H9 (cell line): ENCODE results near the gene DHCR24. TPM values are rescaled to one million over a fixed set of nuclear protein-coding genes. Genes with fewer than 3 reads are reported as not detected.
A peak's percentile ranks its signal among the peaks of the same experiment; 100 is the strongest.

Experiments used
- DNase-seq: peaks from one replicate; pipeline ENCODE4 v3.0.0-alpha.2; 2017
- H2AFZ ChIP-seq: one replicate; pipeline ENCODE4 v1.6.1; 2013; ENCODE audit warnings: mild to moderate bottlenecking, low read length, control low read depth, moderate library complexity
- H2AK5ac ChIP-seq: 2 replicates; pipeline ENCODE4 v1.6.1; 2013; ENCODE audit warnings: low read length, control low read depth, mixed read lengths; ENCODE audit not compliant: insufficient read length
- H2BK120ac ChIP-seq: one replicate; pipeline ENCODE4 v1.6.1; 2013; ENCODE audit warnings: low read depth, mild to moderate bottlenecking, low read length, control low read depth, inconsistent platforms; ENCODE audit not compliant: poor library complexity, severe bottlenecking
- H2BK12ac ChIP-seq: 2 replicates; pipeline ENCODE4 v1.6.1; 2013; ENCODE audit warnings: low read length, control low read depth, mixed read lengths, low read depth; ENCODE audit not compliant: insufficient read length
- H2BK15ac ChIP-seq: 2 replicates; pipeline ENCODE4 v1.6.1; 2013; ENCODE audit warnings: low read depth, low read length, control low read depth
- H2BK20ac ChIP-seq: one replicate; pipeline ENCODE4 v1.6.1; 2013; ENCODE audit warnings: low read depth, mild to moderate bottlenecking, low read length, control low read depth, inconsistent platforms; ENCODE audit not compliant: poor library complexity, severe bottlenecking
- H2BK5ac ChIP-seq: 2 replicates; pipeline ENCODE4 v1.6.1; 2013; ENCODE audit warnings: low read length, control low read depth, mixed read lengths; ENCODE audit not compliant: insufficient read length
- H3K14ac ChIP-seq: 2 replicates; pipeline ENCODE4 v1.6.1; 2013; ENCODE audit warnings: low read length, control low read depth; ENCODE audit not compliant: insufficient read depth
- H3K18ac ChIP-seq: 2 replicates; pipeline ENCODE4 v1.6.1; 2013; ENCODE audit warnings: low read depth, mild to moderate bottlenecking, mixed read lengths, low read length, control low read depth; ENCODE audit not compliant: insufficient read length
- H3K23ac ChIP-seq: 2 replicates; pipeline ENCODE4 v1.6.1; 2013; ENCODE audit warnings: low read length, control low read depth, mixed read lengths, low read depth; ENCODE audit not compliant: insufficient read length
- H3K23me2 ChIP-seq: 2 replicates; pipeline ENCODE4 v1.6.1; 2013; ENCODE audit warnings: low read depth, mild to moderate bottlenecking, mixed read lengths, low read length, control low read depth; ENCODE audit not compliant: insufficient read length, poor library complexity, severe bottlenecking
- H3K27ac ChIP-seq: 2 replicates; pipeline ENCODE4 v1.5.1; 2013; ENCODE audit warnings: low read length, control low read depth, mixed read lengths, low read depth; ENCODE audit not compliant: insufficient read length
- H3K27me3 ChIP-seq: 2 replicates; pipeline ENCODE4 v1.6.1; 2013; ENCODE audit warnings: low read length, control low read depth, inconsistent platforms; ENCODE audit not compliant: insufficient read depth
- H3K4ac ChIP-seq: 2 replicates; pipeline ENCODE4 v1.6.1; 2013; ENCODE audit warnings: low read depth, mild to moderate bottlenecking, control low read depth, inconsistent platforms, low read length, moderate library complexity
- H3K4me1 ChIP-seq: 2 replicates; pipeline ENCODE4 v1.6.1; 2013; ENCODE audit warnings: low read length, control low read depth, inconsistent platforms; ENCODE audit not compliant: insufficient read depth
- H3K4me2 ChIP-seq: 2 replicates; pipeline ENCODE4 v1.6.1; 2013; ENCODE audit warnings: low read length, control low read depth, mixed read lengths; ENCODE audit not compliant: insufficient read length, insufficient read depth
- H3K56ac ChIP-seq: 2 replicates; pipeline ENCODE4 v1.6.1; 2013; ENCODE audit warnings: low read depth, mild to moderate bottlenecking, mixed read lengths, low read length, control low read depth; ENCODE audit not compliant: insufficient read length
- H3K79me1 ChIP-seq: 2 replicates; pipeline ENCODE4 v1.6.1; 2013; ENCODE audit warnings: low read depth, mild to moderate bottlenecking, moderate library complexity, low read length, control low read depth, inconsistent platforms; ENCODE audit not compliant: insufficient read depth, poor library complexity, severe bottlenecking
- H3K79me2 ChIP-seq: 2 replicates; pipeline ENCODE4 v1.6.1; 2013; ENCODE audit warnings: low read length, control low read depth, inconsistent platforms; ENCODE audit not compliant: insufficient read depth
- H3K9ac ChIP-seq: 2 replicates; pipeline ENCODE4 v1.6.1; 2013; ENCODE audit warnings: low read length, control low read depth, mixed read lengths; ENCODE audit not compliant: insufficient read length; ENCODE audit errors: extremely low read depth
- H3K9me3 ChIP-seq: one replicate; pipeline ENCODE4 v1.6.1; 2013; ENCODE audit warnings: low read depth, low read length, inconsistent platforms; ENCODE audit not compliant: control insufficient read depth
- H3T11ph ChIP-seq: one replicate; pipeline ENCODE4 v1.6.1; 2013; ENCODE audit warnings: mild to moderate bottlenecking, low read length, control low read depth, inconsistent platforms
- H4K20me1 ChIP-seq: one replicate; pipeline ENCODE4 v1.6.1; 2013; ENCODE audit not compliant: control insufficient read depth, insufficient read length, insufficient read depth
- H4K5ac ChIP-seq: 2 replicates; pipeline ENCODE4 v1.6.1; 2013; ENCODE audit warnings: low read depth, mild to moderate bottlenecking, mixed read lengths, low read length, control low read depth; ENCODE audit not compliant: insufficient read length
- H4K8ac ChIP-seq: replicated peaks from 2 replicates; pipeline ENCODE4 v1.6.1; 2013; ENCODE audit warnings: low read length, control low read depth, mixed read lengths, low read depth; ENCODE audit not compliant: insufficient read length
- H4K91ac ChIP-seq: 2 replicates; pipeline ENCODE4 v1.6.1; 2013; ENCODE audit warnings: low read depth, mild to moderate bottlenecking, moderate library complexity, mixed read lengths, low read length, control low read depth; ENCODE audit not compliant: insufficient read length
- H3K27ac Mint-ChIP-seq, 3 experiments: 2 replicates in 2 of 3; 3 replicates in 1 of 3; pipeline ENCODE4 v1.8.0; 2020 to 2021; ENCODE audit warnings: mixed read lengths in 3 of 3, mild to moderate bottlenecking in 1 of 3, moderate library complexity in 1 of 3
- H3K27me3 Mint-ChIP-seq: 2 replicates; pipeline ENCODE4 v1.8.0; 2021; ENCODE audit warnings: low read depth, mild to moderate bottlenecking, moderate library complexity, mixed read lengths
- H3K36me3 Mint-ChIP-seq, 3 experiments: 2 replicates in 2 of 3; 3 replicates in 1 of 3; pipeline ENCODE4 v1.8.0; 2020 to 2021; ENCODE audit warnings: low read depth in 3 of 3, mixed read lengths in 3 of 3; ENCODE audit not compliant: insufficient read depth in 1 of 3
- H3K4me1 Mint-ChIP-seq, 2 experiments: 2 replicates each; pipeline ENCODE4 v1.8.0; 2020; ENCODE audit warnings: mixed read lengths in 2 of 2
- H3K4me3 Mint-ChIP-seq, 2 experiments: 2 replicates in 1 of 2; 3 replicates in 1 of 2; pipeline ENCODE4 v1.8.0; 2020 to 2021; ENCODE audit warnings: mild to moderate bottlenecking in 2 of 2, mixed read lengths in 2 of 2, moderate library complexity in 1 of 2
- H3K9me3 Mint-ChIP-seq, 2 experiments: 2 replicates in 1 of 2; 3 replicates in 1 of 2; pipeline ENCODE4 v1.8.0; 2020; ENCODE audit warnings: mild to moderate bottlenecking in 2 of 2, mixed read lengths in 2 of 2, moderate library complexity in 1 of 2
- WGBS: extraction: QIAGEN DNeasy Blood & Tissue Kit; methylation state at CpG from one replicate; pipeline ENCODE4 v1.1.7; 2013; ENCODE audit warnings: missing lambda C conversion rate, low lambda C conversion rate, mixed read lengths; ENCODE audit not compliant: insufficient read length; ENCODE audit errors: extremely low coverage; 5-methylcytosine and 5-hydroxymethylcytosine counted together
- total RNA-seq: library from RNA; stranded (reverse); gene quantifications from 2 replicates; pipeline ENCODE4 v1.2.1, GENCODE V29; 2021
- TF ChIP-seq, protein P1 (sequence below): fragments of 200-600 bp; sonication (generic); conservative IDR thresholded peaks from 3 replicates; pipeline ENCODE4 v1.8.0; 2021; ENCODE audit warnings: antibody characterized with exemption, mild to moderate bottlenecking

Gene DHCR24
- total RNA-seq, 1 experiment from 2014 or later, result 318 TPM

DNA sequence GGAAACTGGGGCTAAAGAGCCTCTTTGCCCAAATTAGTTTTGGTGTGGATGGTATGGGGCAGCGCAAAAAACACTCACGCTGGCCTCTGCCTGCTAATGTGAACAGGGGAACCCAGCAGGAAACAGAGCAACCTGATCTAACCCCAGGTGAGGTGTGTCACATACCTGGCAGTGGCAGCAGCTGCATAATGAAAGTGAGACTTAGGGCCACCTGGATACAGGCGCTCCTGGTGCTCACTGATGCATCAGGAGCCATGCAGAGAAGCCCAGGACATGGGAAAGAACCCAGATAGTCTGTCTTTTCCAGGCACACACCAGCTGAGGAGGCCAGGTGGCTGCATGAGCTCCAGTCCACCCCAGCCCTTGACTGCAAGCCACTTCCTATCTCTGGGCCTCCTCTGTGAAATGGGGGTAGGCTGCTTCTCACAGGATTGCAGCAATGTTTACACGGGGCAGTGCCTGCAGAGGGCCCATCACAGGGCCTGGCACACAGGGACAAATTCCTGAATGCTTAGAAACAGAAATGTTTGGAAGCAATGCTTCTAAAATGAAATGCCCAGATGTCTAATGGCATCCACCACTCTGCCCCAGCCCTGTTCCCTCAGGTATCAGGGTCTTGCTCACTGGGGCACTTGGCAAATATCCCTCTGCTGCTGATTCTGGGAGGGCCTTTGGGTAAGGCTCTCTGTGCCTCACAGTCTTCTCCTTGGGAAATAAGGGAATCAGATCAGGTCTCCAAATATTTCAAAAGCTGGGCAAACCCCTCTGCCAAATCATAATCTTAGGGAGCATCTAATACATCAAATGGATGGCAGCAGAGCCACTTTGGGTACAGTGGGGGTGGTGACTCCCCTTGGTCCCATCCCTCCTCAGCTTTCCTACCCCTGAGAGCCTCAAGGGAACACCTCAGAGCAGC lies 19.9 kb downstream of the DHCR24 start:
- Mint-ChIP-seq H3K9me3 (no peaks in the 10 kb centered on the region), H3K27me3 (no peaks in the 10 kb centered on the region; the same call in 1 of the 2 replicates), H3K4me3 (no peak overlapping the region), H3K36me3 (peaks cover 45 to 92% (median 91%) of the 10 kb centered on the region in 3 experiments), H3K27ac (no peak overlapping the region; a peak in 2 of 7 replicates), H3K4me1 (no peaks in the 10 kb centered on the region; a peak in 1 of 4 replicates)
- H2BK15ac ChIP-seq, result no peak overlapping the region
- H3K27ac ChIP-seq, result no peak overlapping the region
- no peaks in the 10 kb centered on the region for H3K23me2 ChIP-seq
- H2BK20ac ChIP-seq, result no peak overlapping the region
- no peak overlapping the region for H2AK5ac ChIP-seq
- no peak overlapping the region for H4K8ac ChIP-seq
- no peak overlapping the region for H3K18ac ChIP-seq
- no CpG with 5 or more reads among the region's 4 CpGs for WGBS
- peak; percentile 15 for DNase-seq
- TF ChIP-seq, protein P1, sequence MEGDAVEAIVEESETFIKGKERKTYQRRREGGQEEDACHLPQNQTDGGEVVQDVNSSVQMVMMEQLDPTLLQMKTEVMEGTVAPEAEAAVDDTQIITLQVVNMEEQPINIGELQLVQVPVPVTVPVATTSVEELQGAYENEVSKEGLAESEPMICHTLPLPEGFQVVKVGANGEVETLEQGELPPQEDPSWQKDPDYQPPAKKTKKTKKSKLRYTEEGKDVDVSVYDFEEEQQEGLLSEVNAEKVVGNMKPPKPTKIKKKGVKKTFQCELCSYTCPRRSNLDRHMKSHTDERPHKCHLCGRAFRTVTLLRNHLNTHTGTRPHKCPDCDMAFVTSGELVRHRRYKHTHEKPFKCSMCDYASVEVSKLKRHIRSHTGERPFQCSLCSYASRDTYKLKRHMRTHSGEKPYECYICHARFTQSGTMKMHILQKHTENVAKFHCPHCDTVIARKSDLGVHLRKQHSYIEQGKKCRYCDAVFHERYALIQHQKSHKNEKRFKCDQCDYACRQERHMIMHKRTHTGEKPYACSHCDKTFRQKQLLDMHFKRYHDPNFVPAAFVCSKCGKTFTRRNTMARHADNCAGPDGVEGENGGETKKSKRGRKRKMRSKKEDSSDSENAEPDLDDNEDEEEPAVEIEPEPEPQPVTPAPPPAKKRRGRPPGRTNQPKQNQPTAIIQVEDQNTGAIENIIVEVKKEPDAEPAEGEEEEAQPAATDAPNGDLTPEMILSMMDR, result no peak
- no peak overlapping the region for H4K91ac ChIP-seq
- no peak overlapping the region for H3K9ac ChIP-seq
- H2BK5ac ChIP-seq, result no peak overlapping the region
- no peaks in the 10 kb centered on the region for H3K27me3 ChIP-seq
- no peak overlapping the region for H3K4me2 ChIP-seq
- no peak overlapping the region for H4K5ac ChIP-seq
- no peak overlapping the region for H3K4ac ChIP-seq
- no peak overlapping the region for H3K14ac ChIP-seq
- H3K4me1 ChIP-seq, result no peaks in the 10 kb centered on the region
- no peak overlapping the region for H3K56ac ChIP-seq
- H3K23ac ChIP-seq, result no peak overlapping the region
- no peaks in the 10 kb centered on the region for H3K9me3 ChIP-seq
- 0 out of 2 replicates have a peak, but pooled peaks cover 7% of the 10 kb centered on the region for H3K79me2 ChIP-seq
- H2BK12ac ChIP-seq, result no peak overlapping the region
- H3K79me1 ChIP-seq, result peaks cover 5% of the 10 kb centered on the region
- no peak overlapping the region for H3T11ph ChIP-seq
- no peaks in the 10 kb centered on the region for H4K20me1 ChIP-seq
- H2BK120ac ChIP-seq, result no peak overlapping the region
- no peak overlapping the region for H2AFZ ChIP-seq
